ENCODE results near the gene SERINC4.
A peak's percentile ranks its signal among the peaks of the same experiment; 100 is the strongest.
"Not testable (repeated sequence)": the region's sequence is repeated elsewhere in the genome, so short reads cannot be mapped to it uniquely, and the experiment has no call there.

DNA sequence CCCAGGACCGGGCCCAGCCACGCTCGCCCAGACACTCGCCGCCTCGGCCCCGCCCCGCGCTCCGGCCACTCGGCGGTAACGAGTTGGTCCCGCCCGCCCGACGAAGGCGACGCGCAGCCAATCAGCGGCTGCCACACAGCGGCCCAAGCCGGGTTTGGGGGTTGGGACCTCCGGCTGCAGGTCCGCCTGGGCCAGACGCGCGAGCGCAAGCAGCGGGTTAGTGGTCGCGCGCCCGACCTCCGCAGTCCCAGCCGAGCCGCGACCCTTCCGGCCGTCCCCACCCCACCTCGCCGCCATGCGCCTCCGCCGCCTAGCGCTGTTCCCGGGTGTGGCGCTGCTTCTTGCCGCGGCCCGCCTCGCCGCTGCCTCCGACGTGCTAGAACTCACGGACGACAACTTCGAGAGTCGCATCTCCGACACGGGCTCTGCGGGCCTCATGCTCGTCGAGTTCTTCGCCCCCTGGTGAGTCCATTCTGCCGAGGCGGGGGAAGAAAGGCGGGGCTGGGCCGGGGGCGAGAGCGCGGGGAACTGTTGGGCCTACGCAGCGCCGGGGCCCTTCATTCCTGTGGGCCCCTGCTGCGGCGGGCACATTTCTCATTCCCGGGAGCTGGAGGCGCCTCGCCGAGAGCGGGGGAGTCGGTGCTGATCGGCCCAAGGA is 53.6 kb downstream of the SERINC4 start, which contains the start of gene PDIA3:
- TF ChIP-seq EP300 (IDR thresholded peaks at IDR 0.05): not testable (repeated sequence)
- TF ChIP-seq POLR2A (IDR thresholded peaks at IDR 0.05): peak; percentile 82 to 87
- TF ChIP-seq, protein P1, sequence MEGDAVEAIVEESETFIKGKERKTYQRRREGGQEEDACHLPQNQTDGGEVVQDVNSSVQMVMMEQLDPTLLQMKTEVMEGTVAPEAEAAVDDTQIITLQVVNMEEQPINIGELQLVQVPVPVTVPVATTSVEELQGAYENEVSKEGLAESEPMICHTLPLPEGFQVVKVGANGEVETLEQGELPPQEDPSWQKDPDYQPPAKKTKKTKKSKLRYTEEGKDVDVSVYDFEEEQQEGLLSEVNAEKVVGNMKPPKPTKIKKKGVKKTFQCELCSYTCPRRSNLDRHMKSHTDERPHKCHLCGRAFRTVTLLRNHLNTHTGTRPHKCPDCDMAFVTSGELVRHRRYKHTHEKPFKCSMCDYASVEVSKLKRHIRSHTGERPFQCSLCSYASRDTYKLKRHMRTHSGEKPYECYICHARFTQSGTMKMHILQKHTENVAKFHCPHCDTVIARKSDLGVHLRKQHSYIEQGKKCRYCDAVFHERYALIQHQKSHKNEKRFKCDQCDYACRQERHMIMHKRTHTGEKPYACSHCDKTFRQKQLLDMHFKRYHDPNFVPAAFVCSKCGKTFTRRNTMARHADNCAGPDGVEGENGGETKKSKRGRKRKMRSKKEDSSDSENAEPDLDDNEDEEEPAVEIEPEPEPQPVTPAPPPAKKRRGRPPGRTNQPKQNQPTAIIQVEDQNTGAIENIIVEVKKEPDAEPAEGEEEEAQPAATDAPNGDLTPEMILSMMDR (IDR thresholded peaks at IDR 0.05): peak in 2 of 4 experiments; percentile 11 to 25

All from sigmoid colon (tissue), 4 donors.